Measurements from ENCODE around the gene ZSWIM8. TPM values are rescaled to one million over a fixed set of nuclear protein-coding genes. Genes with fewer than 3 reads are reported as not detected.
A peak's percentile ranks its signal among the peaks of the same experiment; 100 is the strongest.

ZSWIM8 gene
- total RNA-seq, 1 experiment from 2014 or later: 59.1 TPM

- H3K27ac Mint-ChIP-seq: no peak overlapping the region
- peaks cover 20% of the 10 kb centered on the region for H3K36me3 Mint-ChIP-seq
- H3K9me3 Mint-ChIP-seq: no peaks in the 10 kb centered on the region
- H3K4me1 Mint-ChIP-seq: peaks cover 10% of the 10 kb centered on the region
- DNase-seq (ENCODE audit: low spot score) (peak; percentile 63), ATAC-seq (peak; percentile 17)
- peak overlapping the region; percentile 75 for H3K4me3 Mint-ChIP-seq
- TF ChIP-seq ZNF423 (CRISPR knock-in tag; IDR thresholded peaks at IDR 0.05) (peak; percentile 60; the same call in 1 of the 2 replicates), ERG (CRISPR knock-in tag; IDR thresholded peaks at IDR 0.05) (no peak), IRF1 (CRISPR knock-in tag; IDR thresholded peaks at IDR 0.05) (peak; percentile 7; the same call in 1 of the 2 replicates), ZNF219 (CRISPR knock-in tag; IDR thresholded peaks at IDR 0.05; ENCODE audit: borderline replicate concordance) (0 out of 2 replicates have a peak, but pooled peaks have one; percentile 34)
- TF ChIP-seq, protein P1, sequence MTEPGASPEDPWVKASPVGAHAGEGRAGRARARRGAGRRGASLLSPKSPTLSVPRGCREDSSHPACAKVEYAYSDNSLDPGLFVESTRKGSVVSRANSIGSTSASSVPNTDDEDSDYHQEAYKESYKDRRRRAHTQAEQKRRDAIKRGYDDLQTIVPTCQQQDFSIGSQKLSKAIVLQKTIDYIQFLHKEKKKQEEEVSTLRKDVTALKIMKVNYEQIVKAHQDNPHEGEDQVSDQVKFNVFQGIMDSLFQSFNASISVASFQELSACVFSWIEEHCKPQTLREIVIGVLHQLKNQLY (CRISPR knock-in tag; IDR thresholded peaks at IDR 0.05): no peak
- H3K27me3 Mint-ChIP-seq (ENCODE audit: low read depth): no peaks in the 10 kb centered on the region
- CTCF ChIA-PET: interaction anchor here (1.0 to 2.5 kb wide), 5 partner anchors 9 to 69 kb away, joined by 3 to 7 read pairs (median 3); partner anchors contain the start of gene CHCHD1
- POLR2A ChIA-PET: no interaction called here
Observed at GRCh38 chr10:73810735-73811465, 25.5 kb downstream of the ZSWIM8 start.

- H3K9me3 Mint-ChIP-seq: no peaks in the 10 kb centered on the region
- ATAC-seq (no peak), DNase-seq (ENCODE audit: low spot score) (peak; percentile 31)
- peak overlapping the region; percentile 63 for H3K4me3 Mint-ChIP-seq
- 0 out of 2 replicates have a peak overlapping the region, but pooled peaks have one; percentile 22 for H3K27ac Mint-ChIP-seq
- TF ChIP-seq, protein P2, sequence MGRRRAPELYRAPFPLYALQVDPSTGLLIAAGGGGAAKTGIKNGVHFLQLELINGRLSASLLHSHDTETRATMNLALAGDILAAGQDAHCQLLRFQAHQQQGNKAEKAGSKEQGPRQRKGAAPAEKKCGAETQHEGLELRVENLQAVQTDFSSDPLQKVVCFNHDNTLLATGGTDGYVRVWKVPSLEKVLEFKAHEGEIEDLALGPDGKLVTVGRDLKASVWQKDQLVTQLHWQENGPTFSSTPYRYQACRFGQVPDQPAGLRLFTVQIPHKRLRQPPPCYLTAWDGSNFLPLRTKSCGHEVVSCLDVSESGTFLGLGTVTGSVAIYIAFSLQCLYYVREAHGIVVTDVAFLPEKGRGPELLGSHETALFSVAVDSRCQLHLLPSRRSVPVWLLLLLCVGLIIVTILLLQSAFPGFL (CRISPR knock-in tag; IDR thresholded peaks at IDR 0.05; ENCODE audit: borderline replicate concordance): no peak
- TF ChIP-seq ZNF138 (CRISPR knock-in tag; conservative IDR thresholded peaks at IDR 0.05): no peak
- no peak for TF ChIP-seq TP53 (CRISPR knock-in tag; IDR thresholded peaks at IDR 0.05)
- TF ChIP-seq NR1H2 (CRISPR knock-in tag; IDR thresholded peaks at IDR 0.05): no peak
- TF ChIP-seq FOXK1 (CRISPR knock-in tag; IDR thresholded peaks at IDR 0.05): no peak
- TF ChIP-seq EMX1 (CRISPR knock-in tag; IDR thresholded peaks at IDR 0.05): no peak
- peaks cover 11% of the 10 kb centered on the region; the same call in 1 of the 2 replicates for H3K36me3 Mint-ChIP-seq
- POLR2A ChIA-PET: interaction anchor here (0.6 to 0.7 kb wide), 3 partner anchors 34 to 396 kb away, joined by 3 to 5 read pairs (median 3); no protein-coding TSS in a partner anchor
- CTCF ChIA-PET: interaction anchor here (1.3 to 4.0 kb wide), 2 partner anchors 67 to 128 kb away, joined by 3 to 15 read pairs; no protein-coding TSS in a partner anchor
- H3K4me1 Mint-ChIP-seq: peaks cover 10% of the 10 kb centered on the region
- no peaks in the 10 kb centered on the region for H3K27me3 Mint-ChIP-seq (ENCODE audit: low read depth)
Observed at GRCh38 chr10:73812657-73813056, 27.3 kb downstream of the ZSWIM8 start.

DNA sequence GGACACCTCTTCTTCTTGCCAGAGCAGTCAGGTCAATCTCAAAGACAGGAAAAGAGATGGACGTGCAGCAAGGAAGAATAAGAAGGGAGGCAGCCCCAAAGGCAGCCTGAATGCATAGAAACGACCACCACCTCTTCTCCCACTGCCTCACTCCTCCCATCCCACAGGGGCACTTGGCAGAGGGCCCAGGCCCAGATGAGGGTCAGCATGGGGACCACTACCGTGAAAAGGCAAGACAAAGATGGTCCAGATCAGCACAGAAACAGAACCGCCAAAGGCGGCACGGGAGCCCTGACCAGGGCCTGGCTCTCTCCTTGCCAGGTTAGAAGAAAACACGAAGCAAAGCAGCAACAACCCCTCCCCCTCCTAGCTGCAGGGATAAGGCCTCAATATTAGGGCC lies 27.9 kb downstream of the ZSWIM8 start:
- no peak overlapping the region for H3K4me3 Mint-ChIP-seq
- no peak overlapping the region for H3K27ac Mint-ChIP-seq
- ChIA-PET POLR2A (no interaction called here), CTCF (interaction anchor here (0.9 to 4.0 kb wide), 2 partner anchors 13 to 66 kb away, joined by 4 to 15 read pairs; no protein-coding TSS in a partner anchor)
- H3K4me1 Mint-ChIP-seq: peaks cover 10% of the 10 kb centered on the region
- DNase-seq (ENCODE audit: low spot score): no peak
- TF ChIP-seq ZNF232 (CRISPR knock-in tag; IDR thresholded peaks at IDR 0.05): no peak
- TF ChIP-seq, protein P3, sequence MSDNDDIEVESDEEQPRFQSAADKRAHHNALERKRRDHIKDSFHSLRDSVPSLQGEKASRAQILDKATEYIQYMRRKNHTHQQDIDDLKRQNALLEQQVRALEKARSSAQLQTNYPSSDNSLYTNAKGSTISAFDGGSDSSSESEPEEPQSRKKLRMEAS (CRISPR knock-in tag; IDR thresholded peaks at IDR 0.05): no peak
- TF ChIP-seq, protein P2 (CRISPR knock-in tag; IDR thresholded peaks at IDR 0.05; ENCODE audit: borderline replicate concordance): no peak
- TF ChIP-seq FOXJ3 (CRISPR knock-in tag; IDR thresholded peaks at IDR 0.05; ENCODE audit: borderline replicate concordance): no peak
- TF ChIP-seq CREM (CRISPR knock-in tag; IDR thresholded peaks at IDR 0.05): no peak
- no peak for TF ChIP-seq ZNF396 (CRISPR knock-in tag; IDR thresholded peaks at IDR 0.05; ENCODE audit: borderline replicate concordance)
- no peak for TF ChIP-seq IRF1 (CRISPR knock-in tag; IDR thresholded peaks at IDR 0.05)
- H3K9me3 Mint-ChIP-seq: no peaks in the 10 kb centered on the region
- H3K27me3 Mint-ChIP-seq (ENCODE audit: low read depth): no peaks in the 10 kb centered on the region
- H3K36me3 Mint-ChIP-seq: peaks cover 11% of the 10 kb centered on the region; the same call in 1 of the 2 replicates
- ATAC-seq: no peak

All from WTC11 (cell line).